Glomerular visceral epithelial cell (primary cell): ENCODE measurements around the gene MNX1.

Experiments
- DNase-seq: peaks from one replicate; pipeline ENCODE4 v3.0.0-alpha.2; 2016; ENCODE audit errors: extremely low spot score

MNX1 gene

GRCh38 chr7:157032644-157033482, 22.4 kb upstream of the MNX1 start:
- no peak for DNase-seq

- no peak for DNase-seq
Measured at GRCh38 chr7:157032128-157032527, 21.7 kb upstream of the MNX1 start.

DNA sequence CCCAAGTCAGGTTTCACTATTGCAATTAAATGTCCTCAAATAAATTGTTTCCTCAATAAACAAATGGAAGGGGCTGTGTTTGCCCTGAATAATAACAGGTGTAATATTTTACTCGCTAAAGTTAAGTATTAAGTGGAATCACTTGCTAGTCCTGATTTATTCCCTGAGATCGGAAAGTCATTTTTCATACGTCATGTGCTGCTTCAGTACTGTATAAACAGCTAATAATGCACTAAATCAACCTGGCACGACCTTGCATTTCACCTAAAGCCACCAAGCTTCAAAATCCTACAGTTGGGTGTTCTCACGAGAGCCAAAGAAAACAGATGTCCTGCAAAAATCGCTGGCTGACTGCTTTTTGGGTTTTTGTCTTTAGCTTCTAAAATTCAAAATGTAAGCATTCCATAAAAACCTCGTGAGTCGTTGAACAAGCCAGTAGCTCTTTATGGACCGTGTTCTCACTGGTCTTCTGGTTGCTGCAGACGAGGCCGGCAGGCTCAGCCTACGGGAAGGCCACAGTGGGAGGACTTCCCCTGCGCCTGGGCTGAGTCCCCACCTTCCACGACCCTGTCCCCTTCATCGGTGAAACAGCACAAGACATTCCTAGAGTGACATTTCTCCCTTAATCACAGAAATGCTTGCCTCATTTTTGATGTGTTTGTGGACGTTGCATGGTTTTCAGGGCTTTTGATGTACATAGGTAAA, 17.9 kb upstream of the MNX1 start:
- no peak for DNase-seq

DNA sequence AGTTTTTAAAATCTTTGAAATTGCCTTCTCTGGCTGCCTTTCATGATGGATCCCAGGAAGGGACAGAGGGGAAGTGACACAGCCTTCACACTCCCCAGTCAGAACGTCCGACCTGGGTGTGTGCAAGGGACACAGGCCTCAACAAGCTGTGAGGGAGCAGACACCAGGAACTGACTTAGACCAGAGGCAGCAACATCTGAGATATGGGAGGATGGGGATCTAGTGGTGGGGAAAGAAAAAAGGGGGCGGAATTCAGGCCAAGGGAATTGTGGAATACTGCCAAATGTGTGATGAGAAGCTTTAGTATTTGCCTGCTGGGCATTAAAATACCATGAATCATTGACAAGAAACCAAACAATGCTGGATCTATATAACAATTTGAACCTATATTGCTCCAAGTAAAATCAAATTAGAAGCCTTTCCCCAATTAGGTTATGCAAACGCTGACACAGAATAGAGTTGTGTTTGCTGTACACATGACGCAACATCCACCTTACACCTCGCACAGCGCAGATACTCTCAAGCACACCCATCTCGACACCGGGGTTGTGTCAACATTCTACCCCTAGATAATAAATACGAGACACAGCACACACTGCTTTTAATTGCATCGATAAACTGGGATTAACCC, 17.2 kb upstream of the MNX1 start:
- DNase-seq, result no peak

DNA sequence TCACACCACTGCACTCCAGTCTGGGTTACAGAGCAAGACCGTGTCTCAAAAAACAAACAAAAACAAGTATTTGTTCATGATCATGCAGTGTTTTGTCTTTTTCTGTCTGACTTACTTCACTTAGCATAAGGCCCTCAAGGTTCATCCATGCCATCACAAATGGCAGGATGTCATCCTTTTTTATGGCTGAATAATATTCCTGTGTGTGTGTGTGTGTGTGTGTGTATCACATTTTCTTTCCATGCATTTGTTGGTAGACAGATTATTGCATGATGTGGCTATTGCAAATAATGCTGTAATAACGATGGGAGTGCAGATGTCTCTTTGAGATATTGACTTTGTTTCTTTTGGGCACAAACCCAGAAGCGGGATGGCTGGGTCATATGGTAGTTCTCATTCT, 14.3 kb upstream of the MNX1 start:
- no peak for DNase-seq

GRCh38 chr7:157023589-157023905, 13.1 kb upstream of the MNX1 start:
- DNase-seq, result no peak

DNA sequence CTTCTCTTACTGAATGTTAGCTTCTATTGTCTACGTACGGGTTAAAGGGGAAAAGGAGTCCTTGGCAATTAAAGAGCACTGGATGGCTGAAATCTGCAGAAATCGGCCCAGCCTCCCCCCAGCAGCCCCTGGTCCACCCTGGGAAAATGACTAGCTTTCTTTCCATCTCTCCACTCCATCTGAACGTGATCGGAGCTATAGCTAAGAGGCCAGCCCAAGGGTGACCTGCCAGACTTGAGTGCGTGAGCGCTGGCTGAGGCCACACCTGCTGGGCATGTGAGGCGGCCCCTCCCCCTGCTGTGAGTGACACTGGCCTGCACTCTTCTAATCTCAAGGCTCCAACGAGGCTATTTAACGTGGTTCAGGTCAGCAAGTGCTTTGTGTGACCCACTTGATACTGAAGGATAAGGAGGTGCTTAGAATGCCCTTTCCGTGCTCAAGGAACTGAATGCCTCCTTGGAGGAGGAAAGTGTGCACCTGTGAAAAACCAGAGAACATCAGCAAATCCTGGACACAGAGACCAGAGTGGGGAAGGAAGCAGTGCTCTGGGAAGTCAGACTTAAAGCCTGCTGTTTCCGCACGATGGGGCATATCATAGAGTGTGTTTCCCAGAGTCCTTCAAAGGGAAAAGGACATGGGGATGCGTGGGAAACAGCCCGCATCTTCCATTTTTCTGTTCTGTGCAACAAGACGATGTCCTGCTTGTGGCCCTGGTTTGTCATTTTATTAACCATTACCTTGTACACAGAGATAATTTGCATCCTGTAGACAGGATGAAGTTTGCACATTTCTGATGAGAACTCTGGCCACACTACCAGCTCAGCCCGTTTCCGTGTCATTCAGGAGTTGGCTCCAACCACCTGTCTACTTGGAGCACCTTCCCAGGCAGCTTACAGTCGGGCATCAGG, 12.5 kb upstream of the MNX1 start:
- DNase-seq, result no peak

DNA sequence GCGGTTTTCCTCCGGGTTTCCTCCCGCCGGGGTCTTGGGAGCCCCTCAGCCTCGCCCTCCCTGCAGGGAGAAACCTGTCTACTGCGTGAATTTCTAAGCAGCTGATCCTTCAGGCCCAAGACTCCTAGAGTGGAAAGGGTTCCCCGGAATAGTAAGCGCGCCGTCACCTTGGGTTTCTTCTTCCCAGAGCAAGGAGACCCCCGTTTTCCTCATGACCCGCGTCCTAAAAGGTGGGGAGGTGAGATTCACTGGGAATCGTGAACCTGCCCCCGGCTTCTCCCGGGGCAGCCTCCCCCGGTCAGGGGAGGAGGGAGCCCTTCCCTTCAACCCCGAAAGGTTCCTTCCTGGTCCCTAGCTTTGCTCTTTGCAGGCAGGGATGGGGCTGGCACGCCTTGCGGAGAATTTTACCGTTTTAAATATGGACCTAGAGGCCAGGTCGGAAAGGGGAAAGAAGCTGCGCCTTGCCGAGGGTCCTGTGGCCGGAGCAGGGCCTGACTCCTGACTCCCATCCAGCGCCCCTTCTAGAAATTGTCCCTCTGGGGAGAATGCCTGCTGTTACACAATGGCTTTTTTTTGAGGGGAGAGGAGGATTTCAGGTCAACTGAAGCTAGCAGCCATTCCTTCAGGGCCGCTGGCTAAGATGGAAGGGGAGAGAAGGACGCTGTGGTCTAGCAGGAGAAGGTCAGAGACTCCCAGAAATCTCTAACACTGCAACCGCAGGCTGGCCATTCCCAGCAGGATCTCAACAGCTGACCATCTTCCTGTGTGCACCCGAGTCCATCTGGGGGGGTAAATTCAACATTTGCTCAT, 11.6 kb upstream of the MNX1 start:
- DNase-seq, result no peak

DNA sequence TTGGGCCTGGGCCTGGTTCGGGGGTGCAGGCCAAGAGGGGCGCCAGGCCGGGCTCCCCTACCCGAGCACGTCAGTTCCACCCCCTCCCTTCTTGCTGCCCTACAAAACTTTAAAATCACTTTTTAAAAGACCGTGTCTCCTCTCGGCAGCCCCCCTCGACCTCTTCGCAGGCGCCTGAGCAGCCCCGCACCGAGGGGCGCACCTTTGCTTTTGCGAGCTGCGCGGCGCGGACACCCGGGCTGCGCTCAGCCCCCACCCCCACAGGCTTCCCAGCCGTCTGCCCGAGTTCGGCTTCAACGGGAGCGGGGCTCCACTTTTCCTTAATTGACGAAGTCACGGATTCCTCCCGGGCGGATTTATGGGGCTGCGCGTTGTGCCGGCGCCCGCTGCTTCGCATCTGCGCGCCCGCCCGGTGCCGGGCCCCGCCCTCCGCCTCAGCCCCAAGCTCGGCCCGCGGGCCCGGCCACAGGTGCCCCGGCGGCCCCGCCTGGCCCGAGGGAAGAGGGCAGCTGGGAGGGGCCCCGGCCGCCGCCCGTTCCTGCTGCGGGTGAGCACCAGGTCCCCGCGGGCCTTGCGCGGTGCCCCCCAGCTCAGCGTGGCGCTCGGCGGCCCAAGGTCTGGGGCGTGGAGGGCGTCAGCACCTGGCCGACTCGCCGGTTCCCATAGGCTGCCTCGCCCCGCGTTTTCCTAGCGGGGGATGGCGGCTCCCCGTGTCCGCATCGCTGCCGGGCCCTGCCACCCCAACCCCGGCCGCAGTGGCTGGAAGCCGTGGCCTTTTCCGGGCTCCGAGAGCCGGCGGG, 10.8 kb upstream of the MNX1 start:
- DNase-seq, result no peak

- DNase-seq, result no peak
Measured at GRCh38 chr7:157020514-157021070, 10.1 kb upstream of the MNX1 start.

DNA sequence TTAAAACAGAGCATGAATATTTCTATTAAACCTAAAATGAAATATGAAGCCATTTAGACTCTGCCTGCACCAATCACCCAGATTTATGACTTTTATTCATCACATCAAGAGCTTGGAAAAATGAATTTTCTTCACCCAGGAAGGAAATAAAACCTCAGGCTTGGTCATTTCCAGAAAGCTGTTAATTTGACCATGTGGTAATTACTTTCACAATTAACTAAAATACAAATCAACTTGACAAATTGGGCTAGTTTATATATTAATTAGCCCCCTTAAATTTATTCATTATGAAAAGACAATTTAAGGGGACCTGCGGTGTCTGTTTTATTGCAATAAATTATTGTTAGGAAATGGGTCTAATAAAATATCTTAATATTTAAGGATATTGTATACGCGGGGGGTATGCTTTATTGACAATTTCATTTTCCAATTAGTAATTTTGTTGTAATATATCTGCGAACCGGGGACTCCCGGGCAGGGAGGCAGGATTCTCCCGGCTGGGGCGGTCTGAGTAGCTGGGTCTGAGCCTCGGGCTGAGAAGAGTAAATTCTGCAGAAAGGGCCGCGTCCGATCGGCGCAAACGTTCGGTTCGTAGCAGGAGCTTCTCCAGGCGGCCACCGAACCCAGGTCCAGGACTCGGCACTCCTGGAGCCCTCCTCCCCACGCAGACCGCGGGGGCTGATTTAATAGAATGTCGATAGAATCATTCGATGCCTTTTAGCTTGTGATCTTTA, 9.4 kb upstream of the MNX1 start:
- DNase-seq, result no peak

DNA sequence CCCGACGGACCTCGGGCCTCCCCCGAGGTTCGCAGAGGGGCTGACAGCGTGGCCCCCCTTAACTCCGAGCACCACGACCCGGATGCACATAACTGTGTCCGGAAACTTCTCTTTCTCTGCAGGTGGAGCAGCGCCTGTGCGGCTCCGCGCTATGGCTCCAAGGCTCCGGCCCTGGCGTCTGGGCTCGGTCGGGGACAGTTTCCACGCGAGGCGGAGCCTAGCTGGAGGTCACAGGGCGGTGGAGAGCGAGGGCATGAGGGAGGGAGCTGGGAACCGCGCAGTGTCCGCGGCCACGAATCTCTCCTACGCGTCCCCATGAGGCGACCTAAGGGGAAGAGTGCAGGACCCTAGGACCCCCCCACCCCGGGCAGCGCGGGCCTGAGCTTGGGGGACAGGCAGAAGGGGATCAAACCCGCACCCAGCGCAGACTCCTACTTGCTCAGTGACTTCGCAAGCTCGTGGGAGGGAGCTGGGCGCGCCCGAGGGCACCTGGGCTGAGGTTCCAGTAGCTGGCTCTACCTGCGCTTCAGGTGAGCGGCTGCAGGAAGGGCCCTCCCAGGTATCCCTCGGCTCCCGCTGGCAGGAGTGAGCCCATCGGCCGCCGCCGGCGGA, 8.6 kb upstream of the MNX1 start:
- no peak for DNase-seq

DNA sequence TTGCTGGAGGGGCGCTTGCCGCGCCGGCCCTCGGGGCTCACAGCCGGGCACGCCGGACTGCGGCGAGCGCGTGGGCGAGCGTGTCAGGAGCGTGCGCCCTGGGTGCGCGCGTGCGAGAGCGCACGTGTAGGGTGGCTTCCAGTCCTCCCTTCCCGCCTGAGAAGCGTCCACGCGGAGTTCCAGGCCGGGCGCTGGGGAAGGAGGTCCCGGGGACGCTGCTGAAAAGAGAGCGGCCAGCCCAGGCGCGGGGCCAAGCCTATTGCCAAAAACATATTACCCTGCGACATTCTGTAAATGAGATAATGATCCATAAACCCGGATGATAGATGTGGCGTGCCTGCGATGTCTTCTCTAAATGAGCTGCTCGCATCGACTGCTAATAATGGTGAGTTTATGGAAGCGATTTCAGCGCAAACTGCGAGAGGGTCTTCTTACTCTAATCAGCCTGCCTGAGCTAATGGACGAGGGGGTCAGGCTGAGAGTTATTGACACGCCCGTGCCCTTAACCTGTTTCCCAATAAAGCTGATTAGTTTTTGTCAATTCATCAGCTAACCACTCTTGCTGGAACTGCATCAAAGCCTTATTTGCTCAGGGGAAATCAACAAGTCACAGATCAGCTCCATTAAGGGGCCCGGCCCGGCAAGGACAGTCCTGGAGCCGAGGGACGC, 8.0 kb upstream of the MNX1 start:
- no peak for DNase-seq

DNA sequence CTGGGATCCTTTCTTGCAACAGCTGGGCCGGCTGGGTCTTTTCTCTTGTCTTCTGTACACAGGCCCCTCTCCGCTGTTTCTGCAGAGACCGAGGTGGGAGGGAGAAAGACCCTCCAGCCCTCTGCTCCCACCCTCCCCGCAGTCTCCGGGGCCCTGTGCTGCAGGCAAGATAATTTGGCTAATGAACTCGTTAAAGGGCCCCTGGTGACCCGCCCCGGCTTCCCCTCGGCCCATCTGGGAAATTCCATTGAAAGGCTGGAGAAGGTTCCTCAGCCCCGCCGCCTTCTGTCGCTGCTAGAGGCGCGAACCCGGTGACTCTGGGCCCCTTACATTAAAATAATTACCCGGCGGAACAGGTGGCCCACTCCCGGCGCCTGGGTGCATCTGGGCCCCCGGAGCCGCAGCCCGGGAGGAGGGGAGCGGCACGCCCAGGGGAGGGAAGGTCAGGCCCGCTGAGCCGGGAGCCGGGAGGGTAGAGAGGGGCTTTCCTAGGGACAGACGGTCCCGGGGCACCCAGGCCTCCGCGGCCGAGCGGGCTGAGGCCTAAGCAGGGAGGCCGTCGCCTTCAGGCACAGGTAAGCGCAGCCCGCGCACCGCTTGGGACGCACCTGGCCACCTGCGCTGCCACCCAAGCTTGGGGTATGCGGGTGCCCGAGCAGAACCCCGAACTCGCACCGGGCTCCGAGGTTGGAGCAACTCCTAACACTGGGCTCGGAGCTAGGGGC, 7.3 kb upstream of the MNX1 start:
- DNase-seq, result no peak

DNA sequence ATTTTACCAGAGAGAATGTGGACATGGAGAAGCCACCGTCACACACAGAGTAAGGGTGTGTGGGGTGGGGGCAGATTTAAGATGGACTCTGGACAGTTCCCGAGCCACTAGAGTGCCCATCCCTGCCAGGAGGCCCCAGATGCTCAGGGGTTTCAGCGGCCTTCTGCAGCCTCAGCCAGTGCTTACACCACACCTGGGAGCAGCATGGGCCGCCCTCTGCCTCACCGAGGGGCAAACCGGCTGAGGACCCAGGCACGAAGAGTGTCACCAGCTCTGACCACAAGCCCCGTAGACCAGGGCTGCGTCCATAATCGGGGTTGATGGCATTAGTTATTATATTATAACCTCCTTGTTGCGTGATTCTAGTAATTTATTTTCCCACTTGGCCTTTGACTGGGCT, 6.7 kb upstream of the MNX1 start:
- no peak for DNase-seq

DNA sequence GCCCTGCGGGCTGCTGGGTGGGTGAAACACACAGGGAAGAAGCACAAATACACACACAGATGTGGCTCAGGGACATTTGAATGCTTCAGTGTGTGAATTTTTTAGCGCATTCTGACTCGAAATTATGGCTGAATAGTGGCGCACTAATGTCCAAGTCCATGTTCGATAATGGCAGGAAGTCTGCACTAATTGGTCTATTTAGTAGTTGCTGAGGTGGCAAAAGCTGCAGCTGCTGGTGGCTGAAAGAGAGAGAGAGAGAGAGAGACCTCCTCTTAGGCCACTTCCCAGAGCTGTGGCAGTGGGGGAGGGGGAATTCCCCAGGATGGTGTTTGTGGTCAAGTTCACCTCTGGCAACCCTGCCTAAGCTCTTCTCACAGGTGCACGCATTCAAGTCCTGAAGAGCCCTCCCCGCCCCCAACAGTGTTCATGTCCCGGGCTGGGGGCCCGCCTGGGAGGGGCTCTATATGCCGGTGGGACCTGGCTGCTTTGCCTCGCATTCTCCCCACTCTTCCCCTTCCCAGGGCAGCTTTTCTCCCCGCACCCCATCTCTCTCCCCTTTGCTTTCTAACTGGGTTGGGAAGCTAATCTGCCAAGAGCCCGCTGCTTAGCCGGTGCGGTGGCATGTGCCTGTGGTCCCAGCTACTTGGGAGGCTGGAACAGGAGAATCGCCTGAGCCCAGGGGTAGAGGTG, 6.0 kb upstream of the MNX1 start:
- DNase-seq, result peak; percentile 22

GRCh38 chr7:157016024-157016351, 5.5 kb upstream of the MNX1 start:
- DNase-seq, result no peak
